GM08714 (cell line): Measurements from ENCODE around the gene ZNF775.

Source experiments
- H3K4me3 ChIP-seq: fragments of 200-500 bp; sonication (Bioruptor generic); 2 replicates; pipeline ENCODE4 v1.5.1; 2014; ENCODE audit warnings: mild to moderate bottlenecking, low read length, inconsistent platforms
- ZNF274 ChIP-seq: IDR thresholded peaks from 2 replicates; pipeline ENCODE4 v1.6.1; 2012; ENCODE audit warnings: mild to moderate bottlenecking, low read depth, low read length

Gene ZNF775

GRCh38 chr7:150358988-150359621, 20.0 kb upstream of the ZNF775 start:
- TF ChIP-seq ZNF274 = no peak
- H3K4me3 ChIP-seq = no peak overlapping the region

GRCh38 chr7:150359622-150360362, 19.3 kb upstream of the ZNF775 start:
- H3K4me3 ChIP-seq = no peak overlapping the region
- no peak for TF ChIP-seq ZNF274

GRCh38 chr7:150360363-150361058, 18.6 kb upstream of the ZNF775 start:
- no peak for TF ChIP-seq ZNF274
- H3K4me3 ChIP-seq = no peak overlapping the region

GRCh38 chr7:150361402-150361801, 17.7 kb upstream of the ZNF775 start:
- TF ChIP-seq ZNF274 = no peak
- H3K4me3 ChIP-seq = no peak overlapping the region

- no peak overlapping the region for H3K4me3 ChIP-seq
- TF ChIP-seq ZNF274 = no peak
These were observed 17.1 kb upstream of the ZNF775 start for GRCh38 chr7:150361807-150362621.

GRCh38 chr7:150363370-150363769, 15.8 kb upstream of the ZNF775 start:
- no peak overlapping the region for H3K4me3 ChIP-seq
- TF ChIP-seq ZNF274 = no peak

GRCh38 chr7:150363872-150364271, 15.3 kb upstream of the ZNF775 start:
- no peak overlapping the region for H3K4me3 ChIP-seq
- no peak for TF ChIP-seq ZNF274

GRCh38 chr7:150365194-150365593, 13.9 kb upstream of the ZNF775 start:
- no peak for TF ChIP-seq ZNF274
- H3K4me3 ChIP-seq = no peak overlapping the region

- no peak overlapping the region for H3K4me3 ChIP-seq
- no peak for TF ChIP-seq ZNF274
These were observed 13.3 kb upstream of the ZNF775 start for GRCh38 chr7:150365673-150366398.

GRCh38 chr7:150367677-150368095, 11.4 kb upstream of the ZNF775 start:
- H3K4me3 ChIP-seq = peak overlapping the region; percentile 77; the same call in 1 of the 2 replicates
- no peak for TF ChIP-seq ZNF274

- no peak for TF ChIP-seq ZNF274
- peak within 1 kb of the TSS; percentile 77 for H3K4me3 ChIP-seq
These were observed 10.8 kb upstream of the ZNF775 start, which contains the start of gene REPIN1 for GRCh38 chr7:150368096-150368883. Gene REPIN1, plus strand, starts transcription at chr7:150368822. Its CDS starts 890 bp downstream, at chr7:150369712.

- TF ChIP-seq ZNF274 = no peak
- peak overlapping the region; percentile 77 for H3K4me3 ChIP-seq
These were observed 10.0 kb upstream of the ZNF775 start for GRCh38 chr7:150368884-150369747.
